Lung (tissue), 12 donors: Measurements from ENCODE around the gene MMP24OS. TPM values are rescaled to one million over a fixed set of nuclear protein-coding genes. Genes with fewer than 3 reads are reported as not detected.

Source experiments
- ATAC-seq: fragments of 200-7000 bp; cut with Tn5 transposase; one replicate; pipeline ENCODE4 v1.9.1; 2020; ENCODE audit warnings: moderate number of reproducible peaks; ENCODE audit not compliant: insufficient read depth, low FRiP score
- DNase-seq, 3 donors: peaks; one replicate each; pipeline ENCODE4 v3.0.0-alpha.2; 2013 to 2017
- H3K27ac ChIP-seq, 2 donors: one replicate each; pipeline ENCODE4 v1.5.1; 2013; ENCODE audit warnings: mild to moderate bottlenecking in 2 of 2, moderate library complexity in 2 of 2, control low read depth in 1 of 2, inconsistent platforms in 1 of 2, low read depth in 1 of 2, low read length in 1 of 2
- H3K27me3 ChIP-seq, 3 donors: one replicate each; pipeline ENCODE4 v1.5.1; 2013; ENCODE audit warnings: low read length in 2 of 3; ENCODE audit not compliant: control insufficient read depth in 3 of 3, insufficient read depth in 3 of 3
- H3K36me3 ChIP-seq, 4 donors: one replicate each; pipeline ENCODE4 v1.5.1; 2013; ENCODE audit warnings: low read length in 4 of 4, mild to moderate bottlenecking in 1 of 4, moderate library complexity in 1 of 4; ENCODE audit not compliant: control insufficient read depth in 4 of 4, insufficient read depth in 4 of 4
- H3K4me1 ChIP-seq, 5 donors: one replicate each; pipeline ENCODE4 v1.5.1; 2013; ENCODE audit warnings: low read length in 5 of 5, mild to moderate bottlenecking in 2 of 5, moderate library complexity in 1 of 5; ENCODE audit not compliant: control insufficient read depth in 5 of 5, insufficient read depth in 5 of 5
- H3K4me3 ChIP-seq: one replicate; pipeline ENCODE4 v1.5.1; 2013; ENCODE audit warnings: mild to moderate bottlenecking, control low read depth, moderate library complexity
- H3K9ac ChIP-seq, 2 donors: one replicate each; pipeline ENCODE4 v1.5.1; 2013; ENCODE audit warnings: low read length in 2 of 2, control low read depth in 1 of 2; ENCODE audit not compliant: insufficient read depth in 1 of 2
- H3K9me3 ChIP-seq, 4 donors: one replicate each; pipeline ENCODE4 v1.5.1; 2013; ENCODE audit warnings: low read length in 3 of 4, mild to moderate bottlenecking in 1 of 4, moderate library complexity in 1 of 4; ENCODE audit not compliant: control insufficient read depth in 4 of 4, insufficient read depth in 3 of 4
- whole genome bisulfite sequencing, 2 donors: extraction: QIAGEN DNeasy Blood & Tissue Kit; methylation state at CpG; one replicate each; pipeline ENCODE4 v1.1.7; 2013; 5-methylcytosine and 5-hydroxymethylcytosine counted together
- polyA plus RNA-seq, 2 donors: library from polyadenylated mRNA; stranded (reverse); fragments of 200-250 nt; gene quantifications; one replicate each; pipeline ENCODE4 v1.2.1, GENCODE V29; 2013
- total RNA-seq, 2 donors: library from RNA; depleted of rRNA in 1 of 2; stranded (reverse); fragments of >200 nt in 1 of 2; gene quantifications; one replicate each; pipeline ENCODE4 v1.2.1, GENCODE V29; 2014 to 2021
- TF ChIP-seq, protein P1 (sequence below): IDR thresholded peaks from 2 replicates; pipeline ENCODE4 v1.5.1; 2012; ENCODE audit warnings: mild to moderate bottlenecking; ENCODE audit errors: control extremely low read depth, extremely low read depth
- donor health status: control.
- donor health status: control.
- donor health status: Bipolar disorder and iron deficiency.
- donor health status: healthy.
- donor health status: DM: yes; HTN: yes; CAD: no.

Gene MMP24OS
- total and polyA plus RNA-seq, 4 donors = 27.8 to 117 (median 68.8) TPM

DNA sequence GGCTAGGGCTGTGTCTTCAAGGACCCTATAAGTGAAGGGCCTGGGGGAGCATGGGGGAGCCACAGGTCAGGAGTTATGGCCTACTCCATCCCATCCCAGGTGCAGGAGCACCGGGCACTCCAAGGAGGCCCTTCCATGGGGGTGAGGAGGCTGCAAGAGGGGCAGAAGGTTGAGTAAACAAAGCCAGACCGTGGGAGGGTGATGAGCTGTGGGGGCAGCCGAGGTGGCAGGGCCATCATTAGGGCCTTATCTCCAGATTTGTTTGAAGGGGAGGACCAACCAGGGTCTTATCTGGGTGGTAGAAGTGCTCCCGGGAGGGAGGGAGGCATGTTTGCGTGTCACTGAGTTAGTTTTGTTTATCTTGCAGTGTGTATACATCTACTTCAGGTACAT is 16.4 kb upstream of the MMP24OS start:
- Histone ChIP-seq H3K27me3 (peaks cover 0 to 3% (median 2%) of the 10 kb centered on the region in 3 donors), H3K36me3 (no peaks in the 10 kb centered on the region), H3K27ac (no peak overlapping the region), H3K4me1 (peaks cover 0 to 6% (median 0%) of the 10 kb centered on the region in 5 donors), H3K9me3 (no peaks in the 10 kb centered on the region), H3K9ac (no peak overlapping the region), H3K4me3 (no peak overlapping the region)
- WGBS, 2 donors = 46 to 77% methylated on average over 5 of the region's 5 CpGs
- DNase-seq = no peak
- ATAC-seq = no peak
- TF ChIP-seq, protein P1, sequence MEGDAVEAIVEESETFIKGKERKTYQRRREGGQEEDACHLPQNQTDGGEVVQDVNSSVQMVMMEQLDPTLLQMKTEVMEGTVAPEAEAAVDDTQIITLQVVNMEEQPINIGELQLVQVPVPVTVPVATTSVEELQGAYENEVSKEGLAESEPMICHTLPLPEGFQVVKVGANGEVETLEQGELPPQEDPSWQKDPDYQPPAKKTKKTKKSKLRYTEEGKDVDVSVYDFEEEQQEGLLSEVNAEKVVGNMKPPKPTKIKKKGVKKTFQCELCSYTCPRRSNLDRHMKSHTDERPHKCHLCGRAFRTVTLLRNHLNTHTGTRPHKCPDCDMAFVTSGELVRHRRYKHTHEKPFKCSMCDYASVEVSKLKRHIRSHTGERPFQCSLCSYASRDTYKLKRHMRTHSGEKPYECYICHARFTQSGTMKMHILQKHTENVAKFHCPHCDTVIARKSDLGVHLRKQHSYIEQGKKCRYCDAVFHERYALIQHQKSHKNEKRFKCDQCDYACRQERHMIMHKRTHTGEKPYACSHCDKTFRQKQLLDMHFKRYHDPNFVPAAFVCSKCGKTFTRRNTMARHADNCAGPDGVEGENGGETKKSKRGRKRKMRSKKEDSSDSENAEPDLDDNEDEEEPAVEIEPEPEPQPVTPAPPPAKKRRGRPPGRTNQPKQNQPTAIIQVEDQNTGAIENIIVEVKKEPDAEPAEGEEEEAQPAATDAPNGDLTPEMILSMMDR = no peak

DNA sequence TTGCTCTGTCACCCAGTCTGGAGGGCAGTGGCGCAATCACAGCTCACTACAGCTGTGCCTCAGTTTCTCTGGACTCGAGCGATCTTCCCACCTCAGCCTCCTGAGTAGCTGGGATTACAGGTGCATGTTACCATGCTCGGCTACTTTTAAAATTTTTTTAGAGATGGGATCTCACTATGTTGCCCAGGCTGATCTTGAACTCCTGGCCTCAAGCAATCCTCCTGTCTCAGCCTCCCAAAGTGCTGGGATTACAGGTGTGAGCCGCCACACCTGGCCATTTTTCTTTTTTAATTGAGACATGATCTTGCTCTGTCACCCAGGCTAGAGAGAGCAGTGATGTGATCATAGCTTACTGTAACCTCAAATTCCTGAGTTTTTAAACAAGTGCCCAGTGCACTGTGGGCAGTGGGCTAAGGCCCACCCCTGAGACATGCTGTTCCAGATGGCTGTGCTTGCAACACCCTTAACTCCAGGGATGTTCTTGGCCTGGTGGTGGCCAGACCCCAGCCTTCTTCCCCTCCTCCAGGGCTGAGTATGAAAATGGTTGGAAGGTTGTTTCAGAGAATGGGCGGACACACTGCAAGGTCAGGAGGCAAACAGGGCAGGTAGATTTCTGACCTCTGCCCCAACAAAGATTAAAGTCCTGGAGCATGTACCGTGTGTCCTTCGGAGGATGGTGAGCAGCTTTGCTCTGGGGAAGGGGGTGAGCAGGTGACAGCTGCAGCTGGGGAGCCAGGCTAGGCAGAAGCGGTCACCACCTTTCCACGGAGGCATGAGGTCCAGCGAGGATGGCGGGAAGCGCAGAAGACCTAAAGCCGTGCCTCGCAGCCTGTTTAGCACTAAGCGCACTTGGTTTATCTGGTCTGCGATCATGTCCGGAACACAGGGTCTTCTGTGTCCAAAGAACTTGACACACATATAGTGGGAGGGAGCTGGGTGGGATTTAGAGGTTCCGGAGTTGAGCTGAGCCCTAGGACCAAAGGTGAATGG is 15.7 kb upstream of the MMP24OS start:
- ATAC-seq (no peak), DNase-seq (no peak)
- Histone ChIP-seq H3K9ac (no peak overlapping the region), H3K36me3 (no peaks in the 10 kb centered on the region), H3K4me3 (no peak overlapping the region), H3K27me3 (peaks cover 0 to 3% (median 2%) of the 10 kb centered on the region in 3 donors), H3K27ac (no peak overlapping the region), H3K9me3 (no peaks in the 10 kb centered on the region), H3K4me1 (peaks cover 0 to 6% (median 0%) of the 10 kb centered on the region in 5 donors)
- 87 to 91% methylated on average over 19 of the region's 19 CpGs for WGBS, 2 donors
- TF ChIP-seq, protein P1 = no peak

DNA sequence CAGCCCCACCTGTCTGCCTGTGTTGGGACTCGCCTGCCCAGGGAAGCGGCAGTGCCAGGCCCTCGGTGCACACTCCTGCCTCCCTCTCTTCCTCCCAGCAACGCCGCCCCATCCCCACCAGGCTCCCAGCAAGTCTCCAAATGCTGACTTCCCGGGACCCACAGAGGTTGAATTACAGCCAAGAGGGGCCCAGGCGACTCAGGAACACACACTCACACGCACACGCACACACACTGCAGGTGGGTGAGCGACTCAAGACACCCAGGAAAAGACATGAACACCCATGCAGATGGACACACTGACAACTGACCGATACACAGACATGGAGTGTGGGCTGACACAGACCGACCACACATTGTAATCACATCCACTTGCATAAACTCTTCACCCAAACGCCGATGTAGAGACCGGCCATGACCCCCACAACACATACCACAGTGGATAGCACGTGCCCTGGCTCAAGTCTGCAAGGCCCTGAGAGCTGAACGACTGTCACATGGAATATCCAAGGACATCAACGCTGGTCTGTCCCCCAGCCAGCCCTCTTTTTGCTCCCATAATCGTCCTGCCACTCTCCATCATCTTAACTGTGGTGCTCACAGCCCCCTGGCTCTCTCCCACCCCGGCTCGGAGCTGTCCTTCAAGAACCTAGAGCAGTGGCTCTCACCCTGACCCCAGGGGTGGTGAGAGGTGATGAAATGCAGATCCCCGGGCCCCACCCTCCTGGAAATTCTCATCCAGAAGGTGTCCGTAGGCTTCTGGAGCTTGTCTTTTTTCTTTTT is 14.8 kb upstream of the MMP24OS start:
- Histone ChIP-seq H3K9me3 (no peaks in the 10 kb centered on the region), H3K27me3 (peaks cover 0 to 3% (median 2%) of the 10 kb centered on the region in 3 donors), H3K36me3 (no peaks in the 10 kb centered on the region), H3K27ac (no peak overlapping the region), H3K4me1 (peaks cover 0 to 3% (median 0%) of the 10 kb centered on the region in 5 donors), H3K4me3 (no peak overlapping the region), H3K9ac (no peak overlapping the region)
- ATAC-seq (no peak), DNase-seq (no peak)
- TF ChIP-seq, protein P1 = no peak
- 68 to 81% methylated on average over 23 of the region's 23 CpGs for WGBS, 2 donors
